Measurements from ENCODE around the gene CDH18.
"Not testable (repeated sequence)": the region's sequence is repeated elsewhere in the genome, so short reads cannot be mapped to it uniquely, and the experiment has no call there.

The CDH18 gene

GRCh38 chr5:19853616-19854240 lies 134.3 kb downstream of the CDH18 start:
- no peak for TF ChIP-seq CTCF (IDR thresholded peaks at IDR 0.05; ENCODE audit: control insufficient read depth, extremely low read depth, insufficient read depth)
- DNase-seq (ENCODE audit: low read depth), result no peak

GRCh38 chr5:19837536-19838174 lies 150.3 kb downstream of the CDH18 start:
- TF ChIP-seq CTCF (IDR thresholded peaks at IDR 0.05; ENCODE audit: control insufficient read depth, extremely low read depth, insufficient read depth), result no peak
- DNase-seq (ENCODE audit: low read depth), result no peak
- no peak overlapping the region for H3K4me3 ChIP-seq (ENCODE audit: low read depth, low read length)

More at GRCh38 chr5:19853616-19854240, 134.3 kb downstream of the CDH18 start:
- H3K4me3 ChIP-seq (ENCODE audit: low read depth, low read length), result no peak overlapping the region

GRCh38 chr5:19835442-19835841 lies 152.6 kb downstream of the CDH18 start:
- no peak overlapping the region for H3K4me3 ChIP-seq (ENCODE audit: low read depth, low read length)
- no peak for DNase-seq (ENCODE audit: low read depth)
- no peak for TF ChIP-seq CTCF (IDR thresholded peaks at IDR 0.05; ENCODE audit: control insufficient read depth, extremely low read depth, insufficient read depth)

GRCh38 chr5:19812720-19813119 lies 175.3 kb downstream of the CDH18 start:
- not testable (repeated sequence) for DNase-seq (ENCODE audit: low read depth); H3K4me3 ChIP-seq (ENCODE audit: low read depth, low read length)

GRCh38 chr5:19806756-19807155 lies 181.2 kb downstream of the CDH18 start:
- no peak for TF ChIP-seq CTCF (IDR thresholded peaks at IDR 0.05; ENCODE audit: control insufficient read depth, extremely low read depth, insufficient read depth)
- DNase-seq (ENCODE audit: low read depth), result peak; percentile 26
- H3K4me3 ChIP-seq (ENCODE audit: low read depth, low read length), result no peak overlapping the region

GRCh38 chr5:19802686-19803085 lies 185.3 kb downstream of the CDH18 start:
- TF ChIP-seq CTCF (IDR thresholded peaks at IDR 0.05; ENCODE audit: control insufficient read depth, extremely low read depth, insufficient read depth), result no peak
- H3K4me3 ChIP-seq (ENCODE audit: low read depth, low read length), result no peak overlapping the region
- DNase-seq (ENCODE audit: low read depth), result no peak

GRCh38 chr5:19795218-19795617 lies 192.8 kb downstream of the CDH18 start:
- peak; percentile 3 for DNase-seq (ENCODE audit: low read depth)
- no peak overlapping the region for H3K4me3 ChIP-seq (ENCODE audit: low read depth, low read length)
- peak; percentile 42 for TF ChIP-seq CTCF (IDR thresholded peaks at IDR 0.05; ENCODE audit: control insufficient read depth, extremely low read depth, insufficient read depth)
